ENCODE measurements around the gene SUPT6H. TPM values are rescaled to one million over a fixed set of nuclear protein-coding genes. Genes with fewer than 3 reads are reported as not detected.

SUPT6H gene
- total RNA-seq, 4 donors from 2014 or later = 48.7 to 87.3 (median 71.9) TPM

DNA sequence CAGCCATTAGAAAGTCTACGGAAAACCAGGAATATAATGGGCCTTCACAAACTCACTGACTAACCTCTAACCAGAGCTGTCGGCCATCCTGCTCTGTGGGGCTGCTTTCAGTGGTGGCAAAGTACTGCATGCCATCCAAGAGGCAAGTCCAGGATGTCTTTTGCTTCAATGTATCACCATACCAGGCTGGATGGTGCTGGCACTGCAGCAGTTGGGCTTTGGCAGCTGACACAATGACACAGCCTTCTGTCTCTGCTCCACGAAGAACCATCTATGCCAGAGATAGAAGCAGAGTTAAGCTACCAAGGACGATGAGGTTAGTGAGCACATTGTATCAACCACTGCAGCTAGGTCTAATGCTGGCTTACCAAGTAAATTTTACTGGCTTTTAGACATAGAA, 38.3 kb upstream of the SUPT6H start:
- H3K36me3 ChIP-seq = peaks cover 21 to 99% of the 10 kb centered on the region in 2 donors
- 83 to 100% methylated on average over 1 to 2 of the region's 4 CpGs for WGBS, 2 donors (ENCODE audit: low coverage in 1 of 2)

GRCh38 chr17:28624148-28624547, 37.9 kb upstream of the SUPT6H start:
- no peak for TF ChIP-seq POLR2AphosphoS5 (IDR thresholded peaks at IDR 0.05)
- no peak for TF ChIP-seq POLR2A (IDR thresholded peaks at IDR 0.05)
- no peak for TF ChIP-seq EP300 (IDR thresholded peaks at IDR 0.05)
- no peak for TF ChIP-seq CTCF (IDR thresholded peaks at IDR 0.05)
- no peak overlapping the region for H3K4me3 ChIP-seq
- H3K4me1 ChIP-seq = no peaks in the 10 kb centered on the region
- H3K36me3 ChIP-seq = peaks cover 21 to 99% of the 10 kb centered on the region in 2 donors
- WGBS, 2 donors (ENCODE audit: low coverage in 1 of 2) = 100% methylated on average over 1 to 2 of the region's 2 CpGs
- no peaks in the 10 kb centered on the region for H3K9me3 ChIP-seq
- ATAC-seq = no peak
- no peaks in the 10 kb centered on the region for H3K27me3 ChIP-seq
- no peak overlapping the region for H3K27ac ChIP-seq

More for the DNA sequence above, 38.3 kb upstream of the SUPT6H start:
- no peak for TF ChIP-seq POLR2AphosphoS5 (IDR thresholded peaks at IDR 0.05)
- no peak for TF ChIP-seq CTCF (IDR thresholded peaks at IDR 0.05)
- no peak for TF ChIP-seq POLR2A (IDR thresholded peaks at IDR 0.05)
- TF ChIP-seq EP300 (IDR thresholded peaks at IDR 0.05) = no peak
- Histone ChIP-seq H3K27me3 (no peaks in the 10 kb centered on the region), H3K4me1 (no peaks in the 10 kb centered on the region), H3K4me3 (no peak overlapping the region), H3K27ac (no peak overlapping the region), H3K9me3 (no peaks in the 10 kb centered on the region)
- no peak for ATAC-seq

DNA sequence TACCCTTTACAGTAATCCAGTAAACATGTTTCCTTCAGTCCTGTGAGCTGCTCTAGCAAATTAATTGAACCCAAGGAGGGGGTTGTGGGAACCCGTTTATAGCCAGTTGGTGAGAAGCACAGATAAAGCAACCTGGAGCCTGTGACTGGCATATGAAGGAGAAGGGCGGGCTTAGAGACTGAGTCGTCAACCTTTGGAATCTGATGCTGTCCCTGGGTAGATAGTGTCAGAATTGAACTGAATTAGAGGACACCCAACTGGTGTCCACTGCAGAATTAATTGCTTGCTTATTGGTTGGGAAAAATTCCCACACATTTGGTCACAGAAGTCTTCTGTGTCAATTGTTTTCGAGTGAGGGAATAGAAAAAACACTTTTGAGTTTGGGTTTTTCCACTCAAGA, 35.2 kb upstream of the SUPT6H start:
- 74 to 94% methylated on average over 2 to 4 of the region's 4 CpGs for WGBS, 2 donors (ENCODE audit: low coverage in 1 of 2)
- TF ChIP-seq EP300 (IDR thresholded peaks at IDR 0.05) = no peak
- no peak for TF ChIP-seq CTCF (IDR thresholded peaks at IDR 0.05)
- no peak for TF ChIP-seq POLR2AphosphoS5 (IDR thresholded peaks at IDR 0.05)
- no peak for TF ChIP-seq POLR2A (IDR thresholded peaks at IDR 0.05)
- Histone ChIP-seq H3K9me3 (no peaks in the 10 kb centered on the region), H3K36me3 (peaks cover 6 to 99% of the 10 kb centered on the region in 2 donors), H3K4me1 (no peaks in the 10 kb centered on the region), H3K4me3 (no peak overlapping the region), H3K27ac (no peak overlapping the region), H3K27me3 (no peaks in the 10 kb centered on the region)
- ATAC-seq = no peak

GRCh38 chr17:28634206-28634865, 27.7 kb upstream of the SUPT6H start:
- Histone ChIP-seq H3K9me3 (no peaks in the 10 kb centered on the region), H3K27ac (no peak overlapping the region), H3K4me3 (no peak overlapping the region), H3K36me3 (peaks cover 0 to 100% of the 10 kb centered on the region in 2 donors), H3K4me1 (no peaks in the 10 kb centered on the region), H3K27me3 (no peaks in the 10 kb centered on the region)
- 79 to 90% methylated on average over 7 to 9 of the region's 14 CpGs for WGBS, 2 donors (ENCODE audit: low coverage in 1 of 2)
- ATAC-seq = no peak
- no peak for TF ChIP-seq CTCF (IDR thresholded peaks at IDR 0.05)
- TF ChIP-seq POLR2A (IDR thresholded peaks at IDR 0.05) = no peak

GRCh38 chr17:28635506-28635905, 26.5 kb upstream of the SUPT6H start:
- H3K36me3 ChIP-seq = peaks cover 0 to 100% of the 10 kb centered on the region in 2 donors
- no peak overlapping the region for H3K27ac ChIP-seq
- no peak overlapping the region for H3K4me3 ChIP-seq
- no peaks in the 10 kb centered on the region for H3K4me1 ChIP-seq
- no CpG with 5 or more reads among the region's 1 CpG for WGBS, 2 donors (ENCODE audit: low coverage in 1 of 2)
- TF ChIP-seq POLR2A (IDR thresholded peaks at IDR 0.05) = no peak
- no peak for TF ChIP-seq CTCF (IDR thresholded peaks at IDR 0.05)
- TF ChIP-seq EP300 (IDR thresholded peaks at IDR 0.05) = no peak
- no peak for TF ChIP-seq POLR2AphosphoS5 (IDR thresholded peaks at IDR 0.05)
- ATAC-seq = no peak
- H3K27me3 ChIP-seq = no peaks in the 10 kb centered on the region
- no peaks in the 10 kb centered on the region for H3K9me3 ChIP-seq
